ENCODE data around the gene CARF. TPM values are rescaled to one million over a fixed set of nuclear protein-coding genes. Genes with fewer than 3 reads are reported as not detected.
"Not testable (repeated sequence)": the region's sequence is repeated elsewhere in the genome, so short reads cannot be mapped to it uniquely, and the experiment has no call there.

The CARF gene
- total RNA-seq, 1 donor from 2014 or later: 3.6 TPM

DNA sequence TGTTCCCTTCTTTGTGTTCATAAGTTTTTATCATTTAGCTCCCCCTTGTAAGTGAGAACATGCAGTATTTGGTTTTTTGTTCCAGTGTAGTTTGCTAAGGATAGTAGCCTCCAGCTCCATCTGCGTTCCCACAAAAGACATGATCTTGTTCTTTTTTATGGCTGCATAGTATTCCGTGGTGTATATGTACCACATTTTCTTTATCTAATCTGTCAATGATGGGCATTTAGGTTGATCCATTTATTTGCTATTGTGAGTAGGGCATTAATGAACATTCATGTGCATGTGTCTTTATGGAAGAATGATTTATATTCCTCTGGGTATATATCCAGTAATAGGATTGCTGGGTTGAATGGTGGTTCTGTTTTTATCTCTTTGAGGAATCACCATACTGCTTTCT is 33.4 kb downstream of the CARF start:
- Mint-ChIP-seq H3K27me3 (ENCODE audit: low read depth, unreplicated experiment) (no peaks in the 10 kb centered on the region), H3K4me1 (ENCODE audit: low read depth, unreplicated experiment) (peaks cover 2% of the 10 kb centered on the region), H3K36me3 (ENCODE audit: low read depth, unreplicated experiment) (peaks cover 20% of the 10 kb centered on the region), H3K9me3 (ENCODE audit: unreplicated experiment) (peaks cover 9% of the 10 kb centered on the region), H3K27ac (ENCODE audit: unreplicated experiment) (no peak overlapping the region), H3K4me3 (ENCODE audit: unreplicated experiment) (no peak overlapping the region)
- Histone ChIP-seq H2AFZ (ENCODE audit: low read depth, low read length) (no peak overlapping the region), H4K20me1 (ENCODE audit: insufficient read depth, low read length) (no peaks in the 10 kb centered on the region), H3K9ac (ENCODE audit: low read length) (no peak overlapping the region), H3K4me3 (ENCODE audit: insufficient read depth, low read depth, low read length) (no peak overlapping the region), H3K27me3 (ENCODE audit: insufficient read depth, low read length) (no peaks in the 10 kb centered on the region), H3K9me3 (ENCODE audit: insufficient read depth, low read depth, low read length) (no peaks in the 10 kb centered on the region), H3K4me2 (ENCODE audit: low read length) (no peak overlapping the region), H3K79me2 (ENCODE audit: insufficient read depth, low read length) (no peaks in the 10 kb centered on the region), H3K27ac (ENCODE audit: low read depth, low read length) (no peak overlapping the region), H3K4me1 (ENCODE audit: insufficient read depth, low read length) (no peaks in the 10 kb centered on the region), H3K36me3 (ENCODE audit: insufficient read depth, low read length) (peaks cover 3% of the 10 kb centered on the region)
- DNase-seq (ENCODE audit: low read depth) (no peak), FAIRE-seq (peak; percentile 17)
- no peak for TF ChIP-seq CTCF (IDR thresholded peaks at IDR 0.05; ENCODE audit: insufficient read depth, low read depth, low read length)
- TF ChIP-seq EZH2 (IDR thresholded peaks at IDR 0.05; ENCODE audit: insufficient read depth, low read length): no peak

DNA sequence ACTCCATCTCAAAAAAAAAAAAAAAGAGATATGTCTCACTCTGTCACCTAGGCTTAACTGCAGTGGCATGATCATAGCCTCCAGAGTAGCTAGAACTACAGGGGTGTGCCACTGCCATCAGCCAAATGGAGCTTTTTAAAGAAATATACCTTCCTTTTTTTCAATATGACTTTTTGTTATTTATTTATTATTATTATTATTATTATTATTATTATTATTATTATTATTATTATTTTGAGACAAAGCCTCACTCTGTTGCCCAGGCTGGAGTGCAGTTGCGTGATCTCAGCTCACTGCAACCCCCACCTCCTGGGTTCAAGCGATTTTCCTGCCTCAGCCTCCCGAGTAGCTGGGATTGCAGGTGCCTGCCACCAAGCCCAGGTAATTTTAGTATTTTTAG is 37.3 kb downstream of the CARF start:
- not testable (repeated sequence) for H3K9me3 ChIP-seq (ENCODE audit: insufficient read depth, low read depth, low read length); H3K27me3 Mint-ChIP-seq (ENCODE audit: low read depth, unreplicated experiment); FAIRE-seq

GRCh38 chr2:202950592-202950991 is 38.5 kb downstream of the CARF start:
- Histone ChIP-seq H3K4me2 (ENCODE audit: low read length) (no peak overlapping the region), H4K20me1 (ENCODE audit: insufficient read depth, low read length) (no peaks in the 10 kb centered on the region), H2AFZ (ENCODE audit: low read depth, low read length) (no peak overlapping the region), H3K27me3 (ENCODE audit: insufficient read depth, low read length) (no peaks in the 10 kb centered on the region), H3K9ac (ENCODE audit: low read length) (no peak overlapping the region), H3K79me2 (ENCODE audit: insufficient read depth, low read length) (no peaks in the 10 kb centered on the region), H3K9me3 (ENCODE audit: insufficient read depth, low read depth, low read length) (no peaks in the 10 kb centered on the region), H3K4me3 (ENCODE audit: insufficient read depth, low read depth, low read length) (no peak overlapping the region), H3K36me3 (ENCODE audit: insufficient read depth, low read length) (no peaks in the 10 kb centered on the region), H3K27ac (ENCODE audit: low read depth, low read length) (no peak overlapping the region), H3K4me1 (ENCODE audit: insufficient read depth, low read length) (no peaks in the 10 kb centered on the region)
- Mint-ChIP-seq H3K27me3 (ENCODE audit: low read depth, unreplicated experiment) (no peaks in the 10 kb centered on the region), H3K4me3 (ENCODE audit: unreplicated experiment) (no peak overlapping the region), H3K9me3 (ENCODE audit: unreplicated experiment) (peaks cover 9% of the 10 kb centered on the region), H3K36me3 (ENCODE audit: low read depth, unreplicated experiment) (peaks cover 13% of the 10 kb centered on the region), H3K4me1 (ENCODE audit: low read depth, unreplicated experiment) (no peaks in the 10 kb centered on the region), H3K27ac (ENCODE audit: unreplicated experiment) (no peak overlapping the region)
- TF ChIP-seq EZH2 (IDR thresholded peaks at IDR 0.05; ENCODE audit: insufficient read depth, low read length): no peak
- no peak for TF ChIP-seq CTCF (IDR thresholded peaks at IDR 0.05; ENCODE audit: insufficient read depth, low read depth, low read length)
- DNase-seq (ENCODE audit: low read depth) (no peak), FAIRE-seq (peak; percentile 5)

More for the DNA sequence above, 37.3 kb downstream of the CARF start:
- H3K27me3 ChIP-seq (ENCODE audit: insufficient read depth, low read length); H3K9ac ChIP-seq (ENCODE audit: low read length); H3K27ac ChIP-seq (ENCODE audit: low read depth, low read length); H3K79me2 ChIP-seq (ENCODE audit: insufficient read depth, low read length); H3K36me3 ChIP-seq (ENCODE audit: insufficient read depth, low read length); DNase-seq (ENCODE audit: low read depth); H3K4me3 Mint-ChIP-seq (ENCODE audit: unreplicated experiment); H3K9me3 Mint-ChIP-seq (ENCODE audit: unreplicated experiment); H3K4me1 Mint-ChIP-seq (ENCODE audit: low read depth, unreplicated experiment); H4K20me1 ChIP-seq (ENCODE audit: insufficient read depth, low read length); H3K4me1 ChIP-seq (ENCODE audit: insufficient read depth, low read length); H3K4me3 ChIP-seq (ENCODE audit: insufficient read depth, low read depth, low read length); H3K27ac Mint-ChIP-seq (ENCODE audit: unreplicated experiment); H3K4me2 ChIP-seq (ENCODE audit: low read length); H2AFZ ChIP-seq (ENCODE audit: low read depth, low read length): not testable (repeated sequence)
- peaks cover 19% of the 10 kb centered on the region for H3K36me3 Mint-ChIP-seq (ENCODE audit: low read depth, unreplicated experiment)

Data from astrocyte (in vitro differentiated cells and primary cell).